GM19193 (cell line): ENCODE data around the gene TXLNG.

Experiments used
- POLR2A ChIP-seq: IDR thresholded peaks from 4 replicates; pipeline ENCODE4 v1.6.1; 2011; ENCODE audit not compliant: insufficient read depth, insufficient read length; ENCODE audit errors: extremely low read depth

TXLNG gene

GRCh38 chrX:16786139-16786790 lies at the start of gene TXLNG:
TSS of gene TXLNG (plus strand) at chrX:16786466. CDS start at chrX:16786488, 22 bp downstream.
- TF ChIP-seq POLR2A, result peak; percentile 84

- TF ChIP-seq POLR2A, result no peak
Observed at GRCh38 chrX:16737024-16737423, 49.2 kb upstream of the TXLNG start.

- no peak for TF ChIP-seq POLR2A
Observed at GRCh38 chrX:16739574-16739973, 46.7 kb upstream of the TXLNG start.

- TF ChIP-seq POLR2A, result no peak
Observed at GRCh38 chrX:16743604-16744325, 42.5 kb upstream of the TXLNG start.

GRCh38 chrX:16745102-16745501 lies 41.2 kb upstream of the TXLNG start:
- no peak for TF ChIP-seq POLR2A

GRCh38 chrX:16745659-16746058 lies 40.6 kb upstream of the TXLNG start:
- TF ChIP-seq POLR2A, result no peak

GRCh38 chrX:16748425-16748824 lies 37.8 kb upstream of the TXLNG start:
- TF ChIP-seq POLR2A, result no peak

GRCh38 chrX:16750136-16750535 lies 36.1 kb upstream of the TXLNG start:
- TF ChIP-seq POLR2A, result no peak

- TF ChIP-seq POLR2A, result no peak
Observed at GRCh38 chrX:16754019-16754418, 32.2 kb upstream of the TXLNG start.

- TF ChIP-seq POLR2A, result no peak
Observed at GRCh38 chrX:16756724-16757123, 29.5 kb upstream of the TXLNG start.

- no peak for TF ChIP-seq POLR2A
Observed at GRCh38 chrX:16762579-16762978, 23.7 kb upstream of the TXLNG start.

GRCh38 chrX:16765594-16765993 lies 20.7 kb upstream of the TXLNG start:
- no peak for TF ChIP-seq POLR2A

- TF ChIP-seq POLR2A, result no peak
Observed at GRCh38 chrX:16770970-16771482, 15.2 kb upstream of the TXLNG start.

- no peak for TF ChIP-seq POLR2A
Observed at GRCh38 chrX:16771483-16772398, 14.5 kb upstream of the TXLNG start.

GRCh38 chrX:16772460-16772859 lies 13.8 kb upstream of the TXLNG start:
- no peak for TF ChIP-seq POLR2A

- TF ChIP-seq POLR2A, result no peak
Observed at GRCh38 chrX:16774746-16775145, 11.5 kb upstream of the TXLNG start.

GRCh38 chrX:16778545-16778944 lies 7.7 kb upstream of the TXLNG start:
- TF ChIP-seq POLR2A, result no peak
